Measurements from ENCODE around the gene ZSWIM3.
"Not testable (repeated sequence)": the region's sequence is repeated elsewhere in the genome, so short reads cannot be mapped to it uniquely, and the experiment has no call there.

The ZSWIM3 gene

DNA sequence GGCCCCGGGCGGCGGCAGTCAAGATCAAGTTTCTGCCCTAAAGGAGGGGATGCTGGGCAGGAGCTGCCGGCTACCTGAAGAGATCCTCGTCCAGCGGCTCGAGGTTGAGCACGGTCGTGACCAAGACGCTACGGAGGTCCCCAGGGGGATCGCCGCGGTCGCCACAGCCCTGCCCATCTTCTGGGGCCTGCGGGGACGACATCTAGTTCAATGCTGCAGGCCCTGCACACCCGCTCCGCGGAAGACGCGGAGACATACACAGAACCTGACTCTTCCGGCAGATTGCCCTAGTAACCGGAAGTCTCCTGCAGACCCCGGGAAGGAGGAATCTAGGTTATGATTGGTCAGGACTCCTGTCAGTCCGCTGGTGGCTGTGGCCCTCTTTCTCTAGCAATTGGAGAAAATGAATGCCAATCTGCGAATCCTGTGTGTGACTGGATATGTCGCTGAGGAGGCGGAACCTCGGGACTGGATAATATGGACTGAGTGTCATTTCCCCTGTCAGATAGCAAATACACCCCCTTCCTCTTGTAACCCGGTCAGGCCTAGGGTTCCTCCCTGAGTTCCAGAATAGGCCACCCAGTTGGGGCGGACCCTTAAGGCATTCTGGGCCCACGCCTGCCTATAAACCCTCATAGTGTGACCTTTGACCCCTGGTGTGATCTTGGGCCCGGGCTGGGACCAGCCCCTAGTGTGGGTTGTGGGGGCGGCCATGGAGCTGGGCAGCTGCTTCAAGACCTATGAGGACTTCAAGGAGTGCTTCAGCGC lies at the start of gene ZSWIM3, which contains the start of gene ACOT8:
Gene ZSWIM3, plus strand, starts transcription at position 501 of the 768 bp plus-strand sequence. Its CDS starts 212 bp downstream, at position 713.
Gene ACOT8, minus strand, starts transcription at position 279 of the 768 bp plus-strand sequence. Its CDS starts 77 bp downstream, at position 202.
- FAIRE-seq: peak; percentile 93

DNA sequence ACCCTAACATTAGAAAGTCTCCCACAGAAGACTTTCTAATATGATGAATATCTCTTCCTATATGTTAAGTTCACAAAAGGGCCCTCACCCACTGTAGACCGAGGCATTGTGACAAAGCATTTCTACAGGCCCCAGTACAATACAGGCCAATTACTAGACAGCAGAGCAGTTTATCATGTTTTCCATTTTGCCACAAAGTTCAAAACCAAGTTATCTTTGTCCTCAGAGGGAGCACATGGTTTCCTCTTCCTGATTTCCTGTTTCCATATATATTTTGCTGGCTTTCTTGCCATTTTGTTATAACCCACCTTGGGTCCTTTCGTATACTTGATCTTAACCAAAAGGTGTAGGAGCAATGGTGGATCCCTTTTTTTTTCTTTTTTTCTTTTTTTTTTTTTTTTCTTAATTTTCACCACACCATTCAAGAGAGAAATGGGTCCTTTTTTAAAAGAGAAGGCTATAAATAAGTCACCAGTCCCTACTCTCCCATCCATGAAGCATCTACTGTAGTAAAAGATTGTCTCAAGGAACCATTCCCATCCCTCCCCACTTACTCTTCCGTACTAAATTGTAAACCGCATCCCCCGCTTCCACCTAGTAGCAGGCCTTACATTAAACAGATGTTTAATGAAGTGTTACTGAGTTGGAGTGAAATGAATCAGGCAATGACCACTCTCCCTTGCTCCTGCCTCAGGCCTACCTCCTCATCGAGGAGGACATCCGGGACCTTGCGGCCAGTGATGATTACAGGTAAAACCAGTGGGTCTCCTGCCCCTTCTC lies 47.0 kb upstream of the ZSWIM3 start:
- no peak for FAIRE-seq

- peak; percentile 97 for FAIRE-seq
Observed at GRCh38 chr20:45812157-45813005, 45.0 kb upstream of the ZSWIM3 start, which contains the start of gene UBE2C. TSS of gene UBE2C (plus strand) at chr20:45812644. CDS start at chr20:45812696, 52 bp downstream.

GRCh38 chr20:45813006-45813340 lies 44.4 kb upstream of the ZSWIM3 start:
- FAIRE-seq: no peak

DNA sequence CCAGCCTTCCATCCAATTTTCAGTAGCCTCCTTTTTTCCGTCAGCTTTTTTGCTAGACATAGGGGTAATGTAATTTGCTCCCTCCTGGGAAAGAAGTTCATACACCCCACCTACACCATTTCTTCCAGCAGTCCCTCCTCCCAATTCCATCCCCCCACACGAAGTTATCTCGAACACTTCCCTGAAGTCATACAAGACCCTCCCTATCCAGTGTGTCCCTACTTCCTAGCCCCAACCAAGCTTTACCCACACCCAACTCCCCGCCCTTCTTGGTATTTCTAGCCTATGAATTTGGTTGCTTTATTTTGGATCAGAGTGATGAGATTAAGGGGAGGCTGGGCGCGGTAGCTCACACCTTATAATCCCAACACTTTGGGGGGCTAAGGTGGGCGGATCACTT lies 43.9 kb upstream of the ZSWIM3 start:
- FAIRE-seq: no peak

- FAIRE-seq: no peak
Observed at GRCh38 chr20:45814314-45814713, 43.1 kb upstream of the ZSWIM3 start.

DNA sequence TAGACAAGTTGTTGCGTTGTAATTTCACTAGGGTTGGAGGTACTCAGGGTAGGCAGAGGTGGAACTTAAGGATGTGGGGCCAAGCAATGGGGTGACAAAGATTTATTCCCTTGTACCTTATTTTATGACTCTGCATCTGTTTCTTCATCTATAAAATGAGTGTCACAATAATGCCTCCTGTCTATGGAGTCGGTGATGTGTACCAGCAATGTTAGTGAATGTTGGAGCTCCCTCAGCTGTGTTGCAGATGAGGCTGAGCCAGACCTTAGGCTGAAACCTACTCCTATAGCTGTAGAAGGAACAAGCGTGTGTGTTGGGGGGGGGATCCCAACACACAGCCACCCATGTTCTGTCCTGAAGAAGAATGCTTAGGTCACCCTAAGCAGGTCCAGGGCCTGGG lies 40.5 kb upstream of the ZSWIM3 start:
- no peak for FAIRE-seq

GRCh38 chr20:45817376-45818194 lies 39.8 kb upstream of the ZSWIM3 start:
- FAIRE-seq: no peak

- FAIRE-seq: no peak
Observed at GRCh38 chr20:45818239-45818638, 39.2 kb upstream of the ZSWIM3 start.

DNA sequence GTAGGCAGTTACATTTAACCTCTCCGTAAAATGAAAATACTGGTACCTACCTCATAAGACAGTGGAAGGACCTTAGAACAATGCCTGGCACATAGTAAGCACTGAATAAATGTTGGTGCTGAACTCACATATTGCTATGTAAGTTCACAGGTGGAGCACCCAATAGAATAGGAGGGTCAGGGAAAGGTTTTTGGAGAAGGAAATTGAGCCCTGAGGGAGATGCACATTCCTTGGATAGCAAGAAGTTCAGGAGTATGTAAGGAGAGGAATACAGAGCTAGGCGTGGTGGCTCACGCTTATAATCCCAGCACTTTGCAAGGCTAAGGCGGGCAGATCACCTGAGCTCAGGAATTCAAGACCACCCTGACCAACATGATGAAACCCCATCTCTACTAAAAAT lies 37.9 kb upstream of the ZSWIM3 start:
- FAIRE-seq: no peak

- FAIRE-seq: no peak
Observed at GRCh38 chr20:45821947-45822346, 35.5 kb upstream of the ZSWIM3 start.

- FAIRE-seq: no peak
Observed at GRCh38 chr20:45822857-45823256, 34.6 kb upstream of the ZSWIM3 start.

DNA sequence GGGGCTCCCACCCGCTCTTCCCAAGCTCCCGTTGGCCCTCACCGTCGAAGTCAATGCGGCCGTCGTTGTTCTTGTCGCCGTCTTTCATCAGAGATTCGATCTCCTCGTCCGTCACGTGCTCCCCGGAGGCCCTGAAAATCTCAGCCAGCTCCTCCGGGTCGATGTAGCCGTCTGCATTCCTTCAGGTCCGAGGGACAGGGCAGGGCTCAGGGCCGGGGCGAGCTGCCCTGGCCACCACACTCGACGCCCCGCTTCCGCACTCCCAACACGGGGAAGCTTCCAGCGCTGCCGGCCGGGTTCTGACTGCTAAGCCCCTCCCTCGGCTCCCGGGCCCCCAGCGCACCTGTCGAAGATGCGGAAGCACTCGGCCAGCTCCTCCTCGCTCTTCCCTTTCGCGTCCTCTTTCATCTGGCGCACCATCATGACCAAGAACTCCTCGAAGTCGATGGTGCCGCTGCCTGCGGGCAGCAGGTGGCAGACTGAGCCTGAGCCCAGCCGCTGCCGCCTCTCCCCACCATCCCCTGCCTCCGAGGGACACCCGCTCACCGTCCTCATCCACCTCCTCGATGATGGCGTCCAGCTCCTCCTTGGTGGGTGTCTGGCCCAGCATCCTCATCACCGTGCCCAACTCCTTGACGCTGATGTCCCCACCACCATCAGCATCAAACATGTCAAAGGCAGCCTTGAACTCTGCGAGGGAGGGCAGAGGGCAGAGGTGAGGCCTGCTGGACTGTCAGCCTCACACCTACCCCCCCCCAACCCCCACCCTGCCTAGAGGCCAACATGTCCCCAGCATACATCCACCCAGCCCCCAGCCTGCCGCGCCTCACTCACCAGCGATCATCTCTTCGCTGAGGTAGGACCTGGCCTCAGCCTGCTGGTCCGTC lies 33.2 kb upstream of the ZSWIM3 start:
- no peak for FAIRE-seq

- no peak for FAIRE-seq
Observed at GRCh38 chr20:45826381-45827019, 30.9 kb upstream of the ZSWIM3 start.

DNA sequence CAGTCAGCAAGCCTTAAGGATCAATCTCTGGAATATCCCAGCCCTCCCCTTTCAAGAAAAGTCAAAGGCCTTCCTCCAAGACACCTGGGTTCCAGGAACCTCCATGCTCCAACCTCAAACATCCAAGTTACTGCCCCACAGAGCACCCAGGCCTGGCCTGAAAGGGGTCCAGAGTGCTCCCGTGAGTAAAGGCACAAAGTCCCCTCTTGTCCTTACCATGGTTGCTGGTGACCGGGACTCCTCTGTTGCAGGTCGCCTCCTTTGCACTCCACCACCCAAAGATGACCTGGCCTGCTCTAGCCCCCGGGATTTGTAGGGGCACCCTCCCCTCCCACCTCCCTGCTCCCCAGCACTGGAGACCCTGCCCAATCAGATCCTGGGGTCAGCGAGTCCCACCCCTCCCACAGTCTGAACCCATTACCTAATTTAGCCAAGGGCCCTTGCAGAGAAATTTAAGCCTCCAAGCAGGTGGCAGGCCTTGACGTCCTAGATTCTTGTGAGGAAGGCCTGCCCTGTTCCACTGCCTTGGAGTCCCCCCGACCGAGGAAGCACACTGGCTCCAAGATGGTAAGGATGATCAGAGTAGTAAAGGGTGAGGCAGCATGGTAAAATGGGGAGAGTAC lies 30.3 kb upstream of the ZSWIM3 start, which contains the start of gene TNNC2:
Gene TNNC2, minus strand, starts transcription at position 283 of the 623 bp plus-strand sequence. Its CDS starts 64 bp downstream, at position 219.
- FAIRE-seq: no peak

DNA sequence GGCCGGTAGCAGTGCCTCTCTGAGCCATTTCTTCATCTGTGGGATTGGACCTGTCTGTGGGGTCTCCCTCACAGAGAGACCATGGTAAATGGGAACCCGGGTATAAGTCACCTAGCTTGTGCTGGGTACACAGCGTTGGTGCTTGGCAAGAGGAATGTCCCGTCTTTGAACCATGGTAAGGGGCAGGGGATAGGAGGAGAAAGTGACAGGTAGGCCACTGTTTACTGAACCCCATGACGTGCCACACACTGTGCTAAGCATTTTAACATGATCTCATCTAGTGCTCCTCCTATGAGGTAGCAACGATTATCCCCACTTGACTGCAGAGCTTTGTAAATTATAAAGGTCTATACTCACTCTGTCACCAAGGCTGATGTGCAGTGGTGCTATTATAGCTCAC lies 29.7 kb upstream of the ZSWIM3 start:
- FAIRE-seq: no peak

- FAIRE-seq: no peak
Observed at GRCh38 chr20:45828589-45828988, 28.8 kb upstream of the ZSWIM3 start.

GRCh38 chr20:45829673-45830106 lies 27.7 kb upstream of the ZSWIM3 start:
- FAIRE-seq: not testable (repeated sequence)

GRCh38 chr20:45832619-45833018 lies 24.8 kb upstream of the ZSWIM3 start:
- no peak for FAIRE-seq
